ENCODE measurements around the gene GDPD5. TPM values are rescaled to one million over a fixed set of nuclear protein-coding genes. Genes with fewer than 3 reads are reported as not detected.

GDPD5 gene
- total RNA-seq, 2 experiments from 2014 or later, result 107 to 109 TPM

- Mint-ChIP-seq H3K9me3 (no peaks in the 10 kb centered on the region), H3K4me3 (no peak overlapping the region), H3K27ac (no peak overlapping the region), H3K4me1 (no peaks in the 10 kb centered on the region), H3K27me3 (no peaks in the 10 kb centered on the region), H3K36me3 (ENCODE audit: low read depth) (peaks cover 3% of the 10 kb centered on the region)
- CTCF ChIA-PET, result interaction anchor here (0.6 kb wide), 1 partner anchor 106 kb away, joined by 5 read pairs; no protein-coding TSS in a partner anchor
- POLR2A ChIA-PET, result no interaction called here
- no peak for DNase-seq
These were observed 62.5 kb downstream of the GDPD5 start for GRCh38 chr11:75463106-75463774.

GRCh38 chr11:75462117-75462653 lies 63.6 kb downstream of the GDPD5 start:
- Mint-ChIP-seq H3K9me3 (no peaks in the 10 kb centered on the region), H3K27me3 (no peaks in the 10 kb centered on the region), H3K27ac (no peak overlapping the region), H3K36me3 (ENCODE audit: low read depth) (peaks cover 3% of the 10 kb centered on the region), H3K4me3 (no peak overlapping the region), H3K4me1 (no peaks in the 10 kb centered on the region)
- CTCF ChIA-PET, result interaction anchor here (0.6 kb wide), 1 partner anchor 344 kb away, joined by 3 read pairs; no protein-coding TSS in a partner anchor
- POLR2A ChIA-PET, result no interaction called here
- DNase-seq, result no peak

- no peak for DNase-seq
- ChIA-PET CTCF (interaction anchor here (1.1 kb wide), 1 partner anchor 10 kb away, joined by 3 read pairs; no protein-coding TSS in a partner anchor), POLR2A (no interaction called here)
- Mint-ChIP-seq H3K4me3 (no peak overlapping the region), H3K36me3 (ENCODE audit: low read depth) (peaks cover 3% of the 10 kb centered on the region), H3K9me3 (no peaks in the 10 kb centered on the region), H3K27ac (no peak overlapping the region), H3K27me3 (no peaks in the 10 kb centered on the region), H3K4me1 (no peaks in the 10 kb centered on the region)
These were observed 64.6 kb downstream of the GDPD5 start for GRCh38 chr11:75461151-75461550.

GRCh38 chr11:75456596-75457183 lies 69.1 kb downstream of the GDPD5 start:
- no peaks in the 10 kb centered on the region for H3K4me1 Mint-ChIP-seq
- no peak overlapping the region for H3K4me3 Mint-ChIP-seq
- H3K36me3 Mint-ChIP-seq (ENCODE audit: low read depth), result peaks cover 13% of the 10 kb centered on the region
- no peaks in the 10 kb centered on the region for H3K9me3 Mint-ChIP-seq
- no peak overlapping the region for H3K27ac Mint-ChIP-seq
- ChIA-PET POLR2A (no interaction called here), CTCF (interaction anchor here (0.6 to 1.9 kb wide), 5 partner anchors 10 to 527 kb away, joined by 3 to 6 read pairs (median 3); no protein-coding TSS in a partner anchor)
- no peaks in the 10 kb centered on the region for H3K27me3 Mint-ChIP-seq
- no peak for DNase-seq

GRCh38 chr11:75454987-75455386 lies 70.8 kb downstream of the GDPD5 start:
- H3K4me3 Mint-ChIP-seq, result no peak overlapping the region
- no peaks in the 10 kb centered on the region for H3K4me1 Mint-ChIP-seq
- H3K36me3 Mint-ChIP-seq (ENCODE audit: low read depth), result peaks cover 12% of the 10 kb centered on the region
- H3K9me3 Mint-ChIP-seq, result no peaks in the 10 kb centered on the region
- no peaks in the 10 kb centered on the region for H3K27me3 Mint-ChIP-seq
- POLR2A ChIA-PET, result interaction anchor here (1.6 kb wide), 1 partner anchor 10 kb away, joined by 6 read pairs; no protein-coding TSS in a partner anchor
- CTCF ChIA-PET, result interaction anchor here (1.1 to 1.9 kb wide), 3 partner anchors 9 to 79 kb away, joined by 3 to 6 read pairs (median 5); no protein-coding TSS in a partner anchor
- H3K27ac Mint-ChIP-seq, result no peak overlapping the region
- DNase-seq, result no peak

GRCh38 chr11:75453916-75454655 lies 71.7 kb downstream of the GDPD5 start:
- no peak for DNase-seq
- peaks cover 11% of the 10 kb centered on the region for H3K36me3 Mint-ChIP-seq (ENCODE audit: low read depth)
- no peaks in the 10 kb centered on the region for H3K9me3 Mint-ChIP-seq
- H3K4me1 Mint-ChIP-seq, result no peaks in the 10 kb centered on the region
- no peak overlapping the region for H3K27ac Mint-ChIP-seq
- ChIA-PET POLR2A (no interaction called here), CTCF (interaction anchor here (0.8 to 1.7 kb wide), 3 partner anchors 9 to 65 kb away, joined by 3 to 5 read pairs (median 3); no protein-coding TSS in a partner anchor)
- no peaks in the 10 kb centered on the region for H3K27me3 Mint-ChIP-seq
- H3K4me3 Mint-ChIP-seq, result no peak overlapping the region

GRCh38 chr11:75450826-75451821 lies 74.6 kb downstream of the GDPD5 start:
- no peaks in the 10 kb centered on the region for H3K27me3 Mint-ChIP-seq
- peak; percentile 38 for DNase-seq
- H3K4me3 Mint-ChIP-seq, result no peak overlapping the region
- H3K4me1 Mint-ChIP-seq, result no peaks in the 10 kb centered on the region
- H3K27ac Mint-ChIP-seq, result no peak overlapping the region
- peaks cover 11% of the 10 kb centered on the region for H3K36me3 Mint-ChIP-seq (ENCODE audit: low read depth)
- ChIA-PET CTCF (interaction anchor here (0.9 to 2.2 kb wide), 8 partner anchors 10 to 173 kb away, joined by 3 to 8 read pairs (median 3); no protein-coding TSS in a partner anchor), POLR2A (no interaction called here)
- H3K9me3 Mint-ChIP-seq, result no peaks in the 10 kb centered on the region

GRCh38 chr11:75450236-75450635 lies 75.5 kb downstream of the GDPD5 start:
- Mint-ChIP-seq H3K9me3 (no peaks in the 10 kb centered on the region), H3K4me1 (peaks cover 4% of the 10 kb centered on the region), H3K4me3 (no peak overlapping the region), H3K36me3 (ENCODE audit: low read depth) (peaks cover 11% of the 10 kb centered on the region), H3K27me3 (no peaks in the 10 kb centered on the region), H3K27ac (no peak overlapping the region)
- DNase-seq, result no peak
- ChIA-PET CTCF (no interaction called here), POLR2A (no interaction called here)

GRCh38 chr11:75449776-75450175 lies 76.0 kb downstream of the GDPD5 start:
- no peaks in the 10 kb centered on the region for H3K9me3 Mint-ChIP-seq
- ChIA-PET CTCF (no interaction called here), POLR2A (no interaction called here)
- no peaks in the 10 kb centered on the region for H3K27me3 Mint-ChIP-seq
- no peak for DNase-seq
- peaks cover 11% of the 10 kb centered on the region for H3K36me3 Mint-ChIP-seq (ENCODE audit: low read depth)
- H3K4me1 Mint-ChIP-seq, result peaks cover 5% of the 10 kb centered on the region
- no peak overlapping the region for H3K27ac Mint-ChIP-seq
- no peak overlapping the region for H3K4me3 Mint-ChIP-seq

GRCh38 chr11:75449271-75449670 lies 76.5 kb downstream of the GDPD5 start:
- CTCF ChIA-PET, result interaction anchor here (0.6 kb wide), 1 partner anchor 59 kb away, joined by 3 read pairs; no protein-coding TSS in a partner anchor
- H3K36me3 Mint-ChIP-seq (ENCODE audit: low read depth), result peaks cover 11% of the 10 kb centered on the region
- DNase-seq, result no peak

GRCh38 chr11:75447415-75447814 lies 78.3 kb downstream of the GDPD5 start:
- Mint-ChIP-seq H3K27ac (no peak overlapping the region), H3K36me3 (ENCODE audit: low read depth) (peaks cover 12% of the 10 kb centered on the region), H3K4me3 (no peak overlapping the region), H3K4me1 (peaks cover 5% of the 10 kb centered on the region), H3K27me3 (no peaks in the 10 kb centered on the region), H3K9me3 (no peaks in the 10 kb centered on the region)
- POLR2A ChIA-PET, result no interaction called here
- DNase-seq, result no peak
- CTCF ChIA-PET, result interaction anchor here (5.1 kb wide), 1 partner anchor 86 kb away, joined by 159 read pairs; no protein-coding TSS in a partner anchor

More at GRCh38 chr11:75449271-75449670, 76.5 kb downstream of the GDPD5 start:
- Mint-ChIP-seq H3K27me3 (no peaks in the 10 kb centered on the region), H3K4me3 (no peak overlapping the region), H3K9me3 (no peaks in the 10 kb centered on the region), H3K4me1 (peaks cover 5% of the 10 kb centered on the region), H3K27ac (no peak overlapping the region)
- POLR2A ChIA-PET, result no interaction called here

Measured in activated CD4-positive, alpha-beta memory T cell treated with anti-CD3 and anti-CD28 coated beads, Interleukin-2, amount 10 ng/mL, durations not matched to agents 7 days and 5 days (primary cell).